Sigmoid colon (tissue), 7 donors: Measurements from ENCODE around the gene SPATA20. TPM values are rescaled to one million over a fixed set of nuclear protein-coding genes. Genes with fewer than 3 reads are reported as not detected.
A peak's percentile ranks its signal among the peaks of the same experiment; 100 is the strongest.

Source experiments
- DNase-seq: peaks from one replicate; pipeline ENCODE4 v3.0.0-alpha.2; 2019
- H3K27ac ChIP-seq, 4 donors: fragments of 200-600 bp; sonication (generic); one replicate each; pipeline ENCODE4 v1.5.1; 2016 to 2019; ENCODE audit warnings: mild to moderate bottlenecking in 1 of 4
- H3K27me3 ChIP-seq, 3 donors: fragments of 200-600 bp; sonication (generic); one replicate each; pipeline ENCODE4 v1.5.1; 2019; ENCODE audit warnings: mild to moderate bottlenecking in 1 of 3
- H3K36me3 ChIP-seq, 4 donors: fragments of 200-600 bp; sonication (generic); one replicate each; pipeline ENCODE4 v1.5.1; 2016 to 2019
- H3K4me1 ChIP-seq, 4 donors: fragments of 200-600 bp; sonication (generic); one replicate each; pipeline ENCODE4 v1.5.1; 2017 to 2019
- H3K4me3 ChIP-seq, 4 donors: fragments of 200-600 bp; sonication (generic); one replicate each; pipeline ENCODE4 v1.5.1; 2017 to 2019; ENCODE audit warnings: mild to moderate bottlenecking in 2 of 4, moderate library complexity in 1 of 4
- H3K9me3 ChIP-seq, 4 donors: fragments of 200-600 bp in 3 of 4; sonication (generic) in 3 of 4; one replicate each; pipeline versions ENCODE4 v1.5.1 to v1.6.1; 2013 to 2019
- CTCF ChIP-seq, 4 experiments: fragments of 450-650 bp in 3 of 4; fragments of 200-600 bp in 1 of 4; IDR thresholded peaks; one replicate each; pipeline ENCODE4 v1.5.1; 2016 to 2019; ENCODE audit warnings: antibody characterized with exemption in 4 of 4, mild to moderate bottlenecking in 3 of 4, moderate library complexity in 2 of 4
- EP300 ChIP-seq, 4 donors: sonication (generic); formaldehyde crosslinking; IDR thresholded peaks; one replicate each; pipeline ENCODE4 v1.6.1; 2017; ENCODE audit warnings: antibody characterized with exemption in 4 of 4
- POLR2A ChIP-seq, 2 donors: fragments of 450-650 bp; IDR thresholded peaks; one replicate each; pipeline ENCODE4 v1.6.1; 2016; ENCODE audit warnings: antibody characterized with exemption in 2 of 2, mild to moderate bottlenecking in 2 of 2, moderate library complexity in 2 of 2
- POLR2AphosphoS5 ChIP-seq, 4 donors: sonication (generic); formaldehyde crosslinking; IDR thresholded peaks; one replicate each; pipeline ENCODE4 v1.6.1; 2017; ENCODE audit warnings: antibody characterized with exemption in 4 of 4
- WGBS, 2 donors: extraction: QIAGEN DNeasy Blood & Tissue Kit; methylation state at CpG; one replicate each; pipeline ENCODE4 v1.1.7; 2013; 5-methylcytosine and 5-hydroxymethylcytosine counted together
- intact Hi-C: fragments of 100-400 bp; cut with DNase I; formaldehyde crosslinking; loops from one replicate; pipeline ENCODE4 v1.15.1; 2023
- polyA plus RNA-seq, 3 donors: library from polyadenylated mRNA; stranded (reverse); fragments of 200-250 nt; gene quantifications; one replicate each; pipeline ENCODE4 v1.2.3, GENCODE V29; 2013
- total RNA-seq, 4 donors: library from RNA; depleted of rRNA; stranded (reverse); fragments of >200 nt; gene quantifications; one replicate each; pipeline ENCODE4 v1.1.0, GENCODE V29; 2016
- donor health status: healthy with polysubstance abuse.
- donor health status: Bipolar disorder and iron deficiency.
- donor health status: healthy.

The SPATA20 gene
- total and polyA plus RNA-seq, 7 donors: 24.0 to 81.7 (median 45.1) TPM

- DNase-seq: peak; percentile 89
- no peaks in the 10 kb centered on the region for H3K9me3 ChIP-seq
- intact Hi-C loops: no loop called here
- H3K36me3 ChIP-seq: peaks cover 0 to 20% (median 10%) of the 10 kb centered on the region in 4 donors
- peaks cover 27 to 68% (median 54%) of the 10 kb centered on the region in 3 donors for H3K27me3 ChIP-seq
- H3K4me1 ChIP-seq: peaks cover 0 to 45% (median 42%) of the 10 kb centered on the region in 4 donors
- 4 to 6% methylated on average over 27 of the region's 27 CpGs for WGBS, 2 donors
- TF ChIP-seq CTCF (IDR thresholded peaks at IDR 0.05): no peak
- no peak for TF ChIP-seq POLR2A (IDR thresholded peaks at IDR 0.05)
- no peak for TF ChIP-seq POLR2AphosphoS5 (IDR thresholded peaks at IDR 0.05)
- no peak for TF ChIP-seq EP300 (IDR thresholded peaks at IDR 0.05)
- no peak overlapping the region for H3K27ac ChIP-seq
- H3K4me3 ChIP-seq: peak overlapping the region; percentile 9 to 58 (median 50)
These were observed 12.8 kb downstream of the SPATA20 start for GRCh38 chr17:50559674-50560184.

GRCh38 chr17:50560185-50560824, 13.3 kb downstream of the SPATA20 start, which contains the start of gene CACNA1G:
Gene CACNA1G, plus strand, starts transcription at chr17:50560715. Its CDS starts 745 bp downstream, at chr17:50561460.
- peak within 1 kb of the TSS; percentile 23 to 58 (median 50) for H3K4me3 ChIP-seq
- H3K27ac ChIP-seq: peak within 1 kb of the TSS in 1 of 4 donors; percentile 42
- H3K9me3 ChIP-seq: no peaks in the 10 kb centered on the region
- TF ChIP-seq POLR2A (IDR thresholded peaks at IDR 0.05) (no peak), POLR2AphosphoS5 (IDR thresholded peaks at IDR 0.05) (peak in 1 of 4 donors; percentile 52)
- 1% methylated on average over 56 of the region's 56 CpGs for WGBS, 2 donors
- H3K36me3 ChIP-seq: peaks cover 0 to 14% (median 5%) of the 10 kb centered on the region in 4 donors
- peaks cover 0 to 51% (median 48%) of the 10 kb centered on the region in 4 donors for H3K4me1 ChIP-seq
- peaks cover 27 to 74% (median 59%) of the 10 kb centered on the region in 3 donors for H3K27me3 ChIP-seq
- peak; percentile 95 for DNase-seq
- intact Hi-C loops: no loop called here

GRCh38 chr17:50560931-50561745, 14.2 kb downstream of the SPATA20 start:
- H3K4me3 ChIP-seq: peak overlapping the region; percentile 23 to 58 (median 50)
- no peak for DNase-seq
- no peak for TF ChIP-seq EP300 (IDR thresholded peaks at IDR 0.05)
- no peak for TF ChIP-seq POLR2AphosphoS5 (IDR thresholded peaks at IDR 0.05)
- intact Hi-C loops: no loop called here
- WGBS, 2 donors: 1 to 2% methylated on average over 88 of the region's 88 CpGs
- peaks cover 0 to 5% (median 0%) of the 10 kb centered on the region in 4 donors for H3K36me3 ChIP-seq
- H3K4me1 ChIP-seq: peaks cover 0 to 55% (median 50%) of the 10 kb centered on the region in 4 donors
- no peaks in the 10 kb centered on the region for H3K9me3 ChIP-seq
- H3K27me3 ChIP-seq: peaks cover 27 to 82% (median 59%) of the 10 kb centered on the region in 3 donors
- H3K27ac ChIP-seq: peak overlapping the region in 1 of 4 donors; percentile 42

GRCh38 chr17:50561746-50562141, 14.8 kb downstream of the SPATA20 start:
- intact Hi-C loops: no loop called here
- Histone ChIP-seq H3K27me3 (peaks cover 27 to 88% (median 59%) of the 10 kb centered on the region in 3 donors), H3K4me1 (peaks cover 0 to 59% (median 51%) of the 10 kb centered on the region in 4 donors), H3K9me3 (no peaks in the 10 kb centered on the region), H3K4me3 (peak overlapping the region in 2 of 4 donors; percentile 57 to 58), H3K27ac (no peak overlapping the region), H3K36me3 (no peaks in the 10 kb centered on the region)
- TF ChIP-seq EP300 (IDR thresholded peaks at IDR 0.05): no peak
- no peak for TF ChIP-seq POLR2AphosphoS5 (IDR thresholded peaks at IDR 0.05)
- TF ChIP-seq CTCF (IDR thresholded peaks at IDR 0.05): no peak
- no peak for TF ChIP-seq POLR2A (IDR thresholded peaks at IDR 0.05)
- WGBS, 2 donors: 1 to 2% methylated on average over 27 of the region's 27 CpGs
- no peak for DNase-seq

- Histone ChIP-seq H3K27ac (no peak overlapping the region), H3K36me3 (no peaks in the 10 kb centered on the region), H3K4me3 (peak overlapping the region in 1 of 4 donors; percentile 58), H3K4me1 (peaks cover 0 to 63% (median 51%) of the 10 kb centered on the region in 4 donors), H3K9me3 (no peaks in the 10 kb centered on the region), H3K27me3 (peaks cover 27 to 96% (median 59%) of the 10 kb centered on the region in 3 donors)
- WGBS, 2 donors: 20 to 24% methylated on average over 22 of the region's 22 CpGs
- intact Hi-C loops: no loop called here
- no peak for DNase-seq
- no peak for TF ChIP-seq EP300 (IDR thresholded peaks at IDR 0.05)
These were observed 15.5 kb downstream of the SPATA20 start for GRCh38 chr17:50562242-50563091.
